ENCODE data around the gene RIBC1.

DNA sequence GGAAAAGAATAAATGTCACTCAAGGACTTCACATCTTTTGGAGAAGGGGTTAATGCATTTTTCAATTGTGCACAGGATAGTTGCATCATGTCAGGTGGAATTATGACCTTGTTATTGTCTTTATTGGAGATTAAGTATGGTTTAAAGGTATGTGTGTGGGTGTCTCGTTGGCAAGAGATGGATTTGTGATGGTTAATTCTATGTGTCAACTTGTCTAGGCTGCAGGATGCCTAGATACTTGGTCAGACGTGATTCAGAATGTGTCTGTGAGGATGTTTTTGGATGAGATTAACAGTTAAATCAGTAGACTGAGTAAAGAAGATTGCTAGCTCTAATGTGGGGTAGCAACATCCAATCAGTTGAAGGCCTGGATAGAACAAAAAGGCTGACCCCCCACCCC, 53.7 kb downstream of the RIBC1 start:
- TF ChIP-seq, protein P1, sequence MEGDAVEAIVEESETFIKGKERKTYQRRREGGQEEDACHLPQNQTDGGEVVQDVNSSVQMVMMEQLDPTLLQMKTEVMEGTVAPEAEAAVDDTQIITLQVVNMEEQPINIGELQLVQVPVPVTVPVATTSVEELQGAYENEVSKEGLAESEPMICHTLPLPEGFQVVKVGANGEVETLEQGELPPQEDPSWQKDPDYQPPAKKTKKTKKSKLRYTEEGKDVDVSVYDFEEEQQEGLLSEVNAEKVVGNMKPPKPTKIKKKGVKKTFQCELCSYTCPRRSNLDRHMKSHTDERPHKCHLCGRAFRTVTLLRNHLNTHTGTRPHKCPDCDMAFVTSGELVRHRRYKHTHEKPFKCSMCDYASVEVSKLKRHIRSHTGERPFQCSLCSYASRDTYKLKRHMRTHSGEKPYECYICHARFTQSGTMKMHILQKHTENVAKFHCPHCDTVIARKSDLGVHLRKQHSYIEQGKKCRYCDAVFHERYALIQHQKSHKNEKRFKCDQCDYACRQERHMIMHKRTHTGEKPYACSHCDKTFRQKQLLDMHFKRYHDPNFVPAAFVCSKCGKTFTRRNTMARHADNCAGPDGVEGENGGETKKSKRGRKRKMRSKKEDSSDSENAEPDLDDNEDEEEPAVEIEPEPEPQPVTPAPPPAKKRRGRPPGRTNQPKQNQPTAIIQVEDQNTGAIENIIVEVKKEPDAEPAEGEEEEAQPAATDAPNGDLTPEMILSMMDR (IDR thresholded peaks at IDR 0.05): no peak
- no peak for TF ChIP-seq POLR2AphosphoS5 (IDR thresholded peaks at IDR 0.05)

Measured in transverse colon (tissue), 4 donors.